ENCODE results near the gene IFT57. TPM values are rescaled to one million over a fixed set of nuclear protein-coding genes. Genes with fewer than 3 reads are reported as not detected.

The IFT57 gene
- total RNA-seq, 1 donor from 2014 or later, result 58.4 TPM

- DNase-seq (ENCODE audit: low read depth), result no peak
- H3K4me3 ChIP-seq (ENCODE audit: low read depth, low read length), result no peak overlapping the region
- TF ChIP-seq, protein P1, sequence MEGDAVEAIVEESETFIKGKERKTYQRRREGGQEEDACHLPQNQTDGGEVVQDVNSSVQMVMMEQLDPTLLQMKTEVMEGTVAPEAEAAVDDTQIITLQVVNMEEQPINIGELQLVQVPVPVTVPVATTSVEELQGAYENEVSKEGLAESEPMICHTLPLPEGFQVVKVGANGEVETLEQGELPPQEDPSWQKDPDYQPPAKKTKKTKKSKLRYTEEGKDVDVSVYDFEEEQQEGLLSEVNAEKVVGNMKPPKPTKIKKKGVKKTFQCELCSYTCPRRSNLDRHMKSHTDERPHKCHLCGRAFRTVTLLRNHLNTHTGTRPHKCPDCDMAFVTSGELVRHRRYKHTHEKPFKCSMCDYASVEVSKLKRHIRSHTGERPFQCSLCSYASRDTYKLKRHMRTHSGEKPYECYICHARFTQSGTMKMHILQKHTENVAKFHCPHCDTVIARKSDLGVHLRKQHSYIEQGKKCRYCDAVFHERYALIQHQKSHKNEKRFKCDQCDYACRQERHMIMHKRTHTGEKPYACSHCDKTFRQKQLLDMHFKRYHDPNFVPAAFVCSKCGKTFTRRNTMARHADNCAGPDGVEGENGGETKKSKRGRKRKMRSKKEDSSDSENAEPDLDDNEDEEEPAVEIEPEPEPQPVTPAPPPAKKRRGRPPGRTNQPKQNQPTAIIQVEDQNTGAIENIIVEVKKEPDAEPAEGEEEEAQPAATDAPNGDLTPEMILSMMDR (conservative IDR thresholded peaks at IDR 0.05; ENCODE audit: low read depth, low read length), result no peak
Measured at GRCh38 chr3:108177536-108177935, 44.7 kb downstream of the IFT57 start.

DNA sequence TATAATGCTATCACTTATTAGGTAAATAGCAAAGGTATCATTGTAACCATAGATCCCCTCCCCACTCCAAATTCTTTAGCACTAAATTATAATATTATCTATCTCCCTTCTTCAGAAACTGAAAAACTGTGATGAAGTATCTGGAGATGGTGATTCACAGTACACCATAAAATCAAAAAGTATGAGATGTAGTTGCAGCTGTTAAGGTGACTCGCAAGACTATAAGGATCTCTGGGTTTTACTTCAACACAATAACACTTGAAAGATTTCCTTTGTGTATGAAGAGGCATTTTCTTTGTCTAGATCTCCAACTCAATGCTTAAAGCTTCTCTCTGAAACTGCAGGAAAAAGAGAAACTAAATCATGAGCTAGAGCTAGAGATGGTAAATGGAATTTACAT lies 46.9 kb downstream of the IFT57 start:
- no peak overlapping the region for H3K4me3 ChIP-seq (ENCODE audit: low read depth, low read length)
- TF ChIP-seq, protein P1 (conservative IDR thresholded peaks at IDR 0.05; ENCODE audit: low read depth, low read length), result no peak
- DNase-seq (ENCODE audit: low read depth), result no peak

GRCh38 chr3:108171106-108171505 lies 51.1 kb downstream of the IFT57 start:
- H3K4me3 ChIP-seq (ENCODE audit: low read depth, low read length), result no peak overlapping the region
- TF ChIP-seq, protein P1 (conservative IDR thresholded peaks at IDR 0.05; ENCODE audit: low read depth, low read length), result no peak
- DNase-seq (ENCODE audit: low read depth), result no peak

DNA sequence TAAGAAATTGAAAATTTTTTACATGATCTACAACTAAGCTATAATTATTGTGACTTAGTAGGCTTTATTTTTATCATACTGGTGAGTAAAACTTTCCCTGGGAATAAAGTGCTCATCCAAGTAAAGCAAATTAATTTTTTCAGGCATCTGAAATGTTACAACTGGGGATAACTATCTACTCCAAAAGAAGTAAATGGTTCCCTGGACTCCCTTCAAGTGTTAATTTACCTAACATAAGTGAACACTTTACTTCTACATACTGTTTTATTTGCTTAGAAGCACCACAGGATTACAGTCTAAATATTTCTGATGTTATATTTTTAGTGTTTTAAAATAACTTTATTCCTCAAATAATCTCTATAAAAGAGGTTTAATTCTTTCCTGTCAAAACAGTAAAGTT lies 57.8 kb downstream of the IFT57 start:
- no peak for DNase-seq (ENCODE audit: low read depth)
- TF ChIP-seq, protein P1 (conservative IDR thresholded peaks at IDR 0.05; ENCODE audit: low read depth, low read length), result no peak
- H3K4me3 ChIP-seq (ENCODE audit: low read depth, low read length), result no peak overlapping the region

DNA sequence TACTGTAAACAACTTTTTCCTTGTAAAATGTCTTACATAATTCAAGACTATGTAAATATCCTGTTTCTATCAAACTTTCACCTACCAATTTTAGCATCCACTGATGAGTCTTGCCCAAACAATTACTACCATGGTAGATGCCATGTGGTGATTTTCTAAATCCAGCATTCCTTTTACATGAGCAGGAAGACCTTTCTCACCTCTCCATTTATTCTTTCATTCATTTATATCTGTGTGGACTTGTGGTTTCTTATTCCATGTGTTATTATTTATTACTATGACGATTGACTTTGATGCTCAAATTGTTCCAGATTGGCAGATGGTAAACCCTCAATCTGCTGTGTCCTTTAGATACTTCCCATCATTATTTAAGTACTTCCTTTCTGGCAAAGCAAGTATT lies 62.4 kb downstream of the IFT57 start:
- no peak overlapping the region for H3K4me3 ChIP-seq (ENCODE audit: low read depth, low read length)
- peak; percentile 10 for DNase-seq (ENCODE audit: low read depth)
- TF ChIP-seq, protein P1 (conservative IDR thresholded peaks at IDR 0.05; ENCODE audit: low read depth, low read length), result no peak

- TF ChIP-seq, protein P1 (conservative IDR thresholded peaks at IDR 0.05; ENCODE audit: low read depth, low read length), result no peak
- DNase-seq (ENCODE audit: low read depth), result no peak
- no peak overlapping the region for H3K4me3 ChIP-seq (ENCODE audit: low read depth, low read length)
Measured at GRCh38 chr3:108159105-108159504, 63.1 kb downstream of the IFT57 start.

- H3K4me3 ChIP-seq (ENCODE audit: low read depth, low read length), result no peak overlapping the region
- no peak for DNase-seq (ENCODE audit: low read depth)
- TF ChIP-seq, protein P1 (conservative IDR thresholded peaks at IDR 0.05; ENCODE audit: low read depth, low read length), result no peak
Measured at GRCh38 chr3:108158251-108158650, 64.0 kb downstream of the IFT57 start.
